ENCODE measurements around the gene PRKCH. TPM values are rescaled to one million over a fixed set of nuclear protein-coding genes. Genes with fewer than 3 reads are reported as not detected.

Gene PRKCH
- total and polyA plus RNA-seq, 2 of the 13 experiments (the other 11 are each of a cell fraction or from before 2014, with no cell fraction given): 0.48 to 1.3 TPM

- no peak for TF ChIP-seq ZNF670 (CRISPR knock-in tag; IDR thresholded peaks at IDR 0.05; ENCODE audit: borderline replicate concordance)
- TF ChIP-seq HIVEP1 (CRISPR knock-in tag; IDR thresholded peaks at IDR 0.05): no peak
- no peak for TF ChIP-seq MTA1 (CRISPR knock-in tag; IDR thresholded peaks at IDR 0.05; ENCODE audit: borderline replicate concordance)
- TF ChIP-seq ZNF225 (CRISPR knock-in tag; IDR thresholded peaks at IDR 0.05): no peak
- TF ChIP-seq RCOR2 (CRISPR knock-in tag; IDR thresholded peaks at IDR 0.05): 0 out of 2 replicates have a peak, but pooled peaks have one; percentile 20
- TF ChIP-seq ZXDC (CRISPR knock-in tag; IDR thresholded peaks at IDR 0.05): 0 out of 2 replicates have a peak, but pooled peaks have one; percentile 48
- TF ChIP-seq TBL1XR1 (IDR thresholded peaks at IDR 0.05; ENCODE audit: borderline replicate concordance, low read length, partially characterized antibody): no peak
- TF ChIP-seq ZFX (CRISPR knock-in tag; IDR thresholded peaks at IDR 0.05; ENCODE audit: low read depth): peak; percentile 14; the same call in 1 of the 2 replicates
- peak; percentile 16; the same call in 1 of the 2 replicates for TF ChIP-seq ZFY (CRISPR knock-in tag; IDR thresholded peaks at IDR 0.05)
- TF ChIP-seq EP300 (IDR thresholded peaks at IDR 0.05; ENCODE audit: low read depth in 2 of 2, low read length in 2 of 2): peak in 1 of 2 experiments; percentile 74; a peak in 1 of 4 replicates
- peak; percentile 61; the same call in 1 of the 2 replicates for TF ChIP-seq EP300 (CRISPR knock-in tag; IDR thresholded peaks at IDR 0.05; ENCODE audit: borderline replicate concordance)
- TF ChIP-seq ZNF646 (CRISPR knock-in tag; IDR thresholded peaks at IDR 0.05): peak; percentile 38; the same call in 1 of the 2 replicates
- TF ChIP-seq IRF2 (CRISPR knock-in tag; IDR thresholded peaks at IDR 0.05): peak; percentile 69
- no peak for TF ChIP-seq ZFP82 (CRISPR knock-in tag; IDR thresholded peaks at IDR 0.05; ENCODE audit: borderline replicate concordance)
- no peak for TF ChIP-seq TSC22D2 (CRISPR knock-in tag; IDR thresholded peaks at IDR 0.05; ENCODE audit: borderline replicate concordance)
- TF ChIP-seq TIGD3 (CRISPR knock-in tag; IDR thresholded peaks at IDR 0.05; ENCODE audit: borderline replicate concordance): no peak
- no peak for TF ChIP-seq SMAD1 (CRISPR knock-in tag; IDR thresholded peaks at IDR 0.05; ENCODE audit: borderline replicate concordance, low read depth)
These were observed 241.2 kb downstream of the PRKCH start (continued) for GRCh38 chr14:61562321-61563161.
